ENCODE data around the gene TINAGL1.

DNA sequence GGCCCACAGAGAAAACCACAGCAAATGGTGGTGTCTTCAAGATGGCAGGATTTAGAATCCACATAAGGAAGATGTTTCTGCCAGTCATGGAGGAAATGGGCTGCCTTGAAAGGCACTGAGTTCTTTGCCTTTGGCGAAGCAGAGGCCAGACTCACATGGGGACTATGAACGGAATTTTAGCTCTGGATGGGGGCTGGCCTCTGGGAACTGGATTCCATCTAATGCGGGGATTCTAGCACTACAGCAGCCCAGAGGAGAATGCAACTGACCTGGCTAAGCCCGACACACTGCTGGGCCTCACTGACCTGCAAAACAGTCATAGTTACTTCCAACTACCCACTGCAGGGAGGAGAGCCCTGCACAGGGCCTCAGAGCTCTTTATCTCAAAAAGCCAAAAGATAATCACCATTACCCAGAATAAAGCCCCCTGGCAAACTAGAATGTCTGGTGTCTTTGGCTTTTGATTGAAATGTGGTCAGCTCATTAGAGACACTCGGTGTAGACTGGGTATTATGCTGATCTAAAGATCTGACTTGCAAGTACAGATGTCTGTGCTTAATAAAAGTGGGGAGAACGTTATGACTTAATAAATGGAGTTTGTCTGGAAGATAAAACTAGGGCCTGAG is 52.7 kb downstream of the TINAGL1 start:
- TF ChIP-seq, protein P1, sequence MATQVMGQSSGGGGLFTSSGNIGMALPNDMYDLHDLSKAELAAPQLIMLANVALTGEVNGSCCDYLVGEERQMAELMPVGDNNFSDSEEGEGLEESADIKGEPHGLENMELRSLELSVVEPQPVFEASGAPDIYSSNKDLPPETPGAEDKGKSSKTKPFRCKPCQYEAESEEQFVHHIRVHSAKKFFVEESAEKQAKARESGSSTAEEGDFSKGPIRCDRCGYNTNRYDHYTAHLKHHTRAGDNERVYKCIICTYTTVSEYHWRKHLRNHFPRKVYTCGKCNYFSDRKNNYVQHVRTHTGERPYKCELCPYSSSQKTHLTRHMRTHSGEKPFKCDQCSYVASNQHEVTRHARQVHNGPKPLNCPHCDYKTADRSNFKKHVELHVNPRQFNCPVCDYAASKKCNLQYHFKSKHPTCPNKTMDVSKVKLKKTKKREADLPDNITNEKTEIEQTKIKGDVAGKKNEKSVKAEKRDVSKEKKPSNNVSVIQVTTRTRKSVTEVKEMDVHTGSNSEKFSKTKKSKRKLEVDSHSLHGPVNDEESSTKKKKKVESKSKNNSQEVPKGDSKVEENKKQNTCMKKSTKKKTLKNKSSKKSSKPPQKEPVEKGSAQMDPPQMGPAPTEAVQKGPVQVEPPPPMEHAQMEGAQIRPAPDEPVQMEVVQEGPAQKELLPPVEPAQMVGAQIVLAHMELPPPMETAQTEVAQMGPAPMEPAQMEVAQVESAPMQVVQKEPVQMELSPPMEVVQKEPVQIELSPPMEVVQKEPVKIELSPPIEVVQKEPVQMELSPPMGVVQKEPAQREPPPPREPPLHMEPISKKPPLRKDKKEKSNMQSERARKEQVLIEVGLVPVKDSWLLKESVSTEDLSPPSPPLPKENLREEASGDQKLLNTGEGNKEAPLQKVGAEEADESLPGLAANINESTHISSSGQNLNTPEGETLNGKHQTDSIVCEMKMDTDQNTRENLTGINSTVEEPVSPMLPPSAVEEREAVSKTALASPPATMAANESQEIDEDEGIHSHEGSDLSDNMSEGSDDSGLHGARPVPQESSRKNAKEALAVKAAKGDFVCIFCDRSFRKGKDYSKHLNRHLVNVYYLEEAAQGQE (IDR thresholded peaks at IDR 0.05; ENCODE audit: insufficient read depth in 1 of 2, low read depth in 2 of 2, low read length in 2 of 2): no peak
- no peak for TF ChIP-seq TAF1 (IDR thresholded peaks at IDR 0.05; ENCODE audit: borderline replicate concordance, insufficient read depth, low read length)
